ENCODE results near the gene KAZN.

GRCh38 chr1:15075817-15076216 lies 477.3 kb downstream of the KAZN start:
- TF ChIP-seq CTCF (IDR thresholded peaks at IDR 0.05; ENCODE audit: low read length) (no peak), EZH2 (IDR thresholded peaks at IDR 0.05; ENCODE audit: borderline replicate concordance, low read length) (no peak)
